Upper lobe of right lung (tissue), 1 donor: ENCODE results near the gene FRMPD2. TPM values are rescaled to one million over a fixed set of nuclear protein-coding genes. Genes with fewer than 3 reads are reported as not detected.
A peak's percentile ranks its signal among the peaks of the same experiment; 100 is the strongest.

Experiments
- ATAC-seq: fragments of 200-7000 bp; cut with Tn5 transposase; one replicate; pipeline ENCODE4 v1.9.1; 2020; ENCODE audit warnings: mild to moderate bottlenecking, moderate library complexity
- DNase-seq: peaks from one replicate; pipeline ENCODE4 v3.0.0-alpha.2; 2020
- H3K27ac ChIP-seq: fragments of 200-600 bp; one replicate; pipeline ENCODE4 v1.8.0; 2022
- H3K27me3 ChIP-seq: fragments of 200-600 bp; one replicate; pipeline ENCODE4 v1.8.0; 2022; ENCODE audit warnings: mild to moderate bottlenecking
- H3K36me3 ChIP-seq: fragments of 200-600 bp; one replicate; pipeline ENCODE4 v1.8.0; 2022
- H3K4me1 ChIP-seq: fragments of 200-600 bp; one replicate; pipeline ENCODE4 v1.8.0; 2022
- H3K4me3 ChIP-seq: fragments of 200-600 bp; one replicate; pipeline ENCODE4 v1.8.0; 2022; ENCODE audit warnings: mild to moderate bottlenecking
- H3K9me3 ChIP-seq: fragments of 200-600 bp; one replicate; pipeline ENCODE4 v1.8.0; 2022
- CTCF ChIP-seq: fragments of 200-600 bp; IDR thresholded peaks from one replicate; pipeline ENCODE4 v1.8.0; 2022; ENCODE audit warnings: antibody characterized with exemption
- intact Hi-C: fragments of 100-400 bp; cut with DNase I; formaldehyde crosslinking; loops from one replicate; pipeline ENCODE4 v1.11.0; 2022
- total RNA-seq: library from RNA; stranded (reverse); fragmentation: NEBNext Ultra II Directional; extraction: Animal tissue kit (Norgen Biotek cat#: 25700); gene quantifications from one replicate; pipeline ENCODE4 v1.2.1, GENCODE V29; 2021
- donor health status: DM: no; HTN: yes; CAD: no; lungs with severe emphysema.

Gene FRMPD2
- total RNA-seq, 1 donor from 2014 or later, result not detected

- DNase-seq (peak; percentile 69), ATAC-seq (peak; percentile 51)
- Histone ChIP-seq H3K9me3 (no peaks in the 10 kb centered on the region), H3K27me3 (no peaks in the 10 kb centered on the region), H3K4me3 (no peak overlapping the region), H3K27ac (no peak overlapping the region), H3K36me3 (no peaks in the 10 kb centered on the region), H3K4me1 (no peaks in the 10 kb centered on the region)
- intact Hi-C loops, result no loop called here
- TF ChIP-seq CTCF, result no peak
Observed at GRCh38 chr10:48287417-48288391, 13.2 kb upstream of the FRMPD2 start.

GRCh38 chr10:48286356-48286755 is 11.9 kb upstream of the FRMPD2 start:
- H3K36me3 ChIP-seq, result no peaks in the 10 kb centered on the region
- intact Hi-C loops, result no loop called here

GRCh38 chr10:48285710-48286109 is 11.2 kb upstream of the FRMPD2 start:
- TF ChIP-seq CTCF, result no peak
- intact Hi-C loops, result no loop called here

More at GRCh38 chr10:48286356-48286755, 11.9 kb upstream of the FRMPD2 start:
- Histone ChIP-seq H3K9me3 (no peaks in the 10 kb centered on the region), H3K27me3 (no peaks in the 10 kb centered on the region), H3K27ac (no peak overlapping the region), H3K4me3 (no peak overlapping the region), H3K4me1 (no peaks in the 10 kb centered on the region)
- no peak for TF ChIP-seq CTCF
- no peak for ATAC-seq
- DNase-seq, result no peak

GRCh38 chr10:48284811-48285210 is 10.3 kb upstream of the FRMPD2 start:
- H3K9me3 ChIP-seq, result no peaks in the 10 kb centered on the region
- DNase-seq, result no peak

More at GRCh38 chr10:48285710-48286109, 11.2 kb upstream of the FRMPD2 start:
- no peak for ATAC-seq
- Histone ChIP-seq H3K4me3 (no peak overlapping the region), H3K27me3 (no peaks in the 10 kb centered on the region), H3K9me3 (no peaks in the 10 kb centered on the region), H3K27ac (no peak overlapping the region), H3K36me3 (no peaks in the 10 kb centered on the region), H3K4me1 (no peaks in the 10 kb centered on the region)
- DNase-seq, result no peak

GRCh38 chr10:48284002-48284546 is 9.6 kb upstream of the FRMPD2 start:
- DNase-seq (no peak), ATAC-seq (no peak)
- H3K4me3 ChIP-seq, result no peak overlapping the region
- no peak for TF ChIP-seq CTCF
- no peaks in the 10 kb centered on the region for H3K36me3 ChIP-seq
- H3K27me3 ChIP-seq, result no peaks in the 10 kb centered on the region
- H3K4me1 ChIP-seq, result no peaks in the 10 kb centered on the region
- no peaks in the 10 kb centered on the region for H3K9me3 ChIP-seq
- intact Hi-C loops, result no loop called here
- no peak overlapping the region for H3K27ac ChIP-seq

More at GRCh38 chr10:48284811-48285210, 10.3 kb upstream of the FRMPD2 start:
- H3K27ac ChIP-seq, result no peak overlapping the region
- H3K4me3 ChIP-seq, result no peak overlapping the region
- H3K4me1 ChIP-seq, result no peaks in the 10 kb centered on the region
- intact Hi-C loops, result no loop called here
- H3K27me3 ChIP-seq, result no peaks in the 10 kb centered on the region
- no peak for ATAC-seq
- TF ChIP-seq CTCF, result no peak
- H3K36me3 ChIP-seq, result no peaks in the 10 kb centered on the region
